B cell (primary cell): Measurements from ENCODE around the gene GBA2. TPM values are rescaled to one million over a fixed set of nuclear protein-coding genes. Genes with fewer than 3 reads are reported as not detected.

Source experiments
- ATAC-seq: fragments of 200-7000 bp; cut with Tn5 transposase; one replicate; pipeline ENCODE4 v1.10.0; 2021; ENCODE audit warnings: low read depth, mild to moderate bottlenecking, moderate number of reproducible peaks, moderate library complexity
- CTCF ChIA-PET: fragments of 350-600 bp; sonication (Branson Sonifier 250); formaldehyde crosslinking; loops from one replicate; lab custom pipeline; 2021; ENCODE audit warnings: antibody characterized with exemption, inconsistent platforms; lab: Charles Lee
- POLR2A ChIA-PET: fragments of 350-600 bp; sonication (Branson Sonifier 250); formaldehyde crosslinking; loops from one replicate; lab custom pipeline; 2021; ENCODE audit warnings: antibody characterized with exemption; lab: Charles Lee
- DNase-seq: peaks from one replicate; pipeline ENCODE4 v3.0.0; 2013
- H2AFZ ChIP-seq: 2 replicates; pipeline ENCODE4 v1.6.1; 2012; ENCODE audit warnings: mild to moderate bottlenecking, low read depth, low read length; ENCODE audit not compliant: insufficient read depth, poor library complexity, severe bottlenecking
- H3K27ac ChIP-seq, 2 donors: 1 replicate in 1 of 2; 2 replicates in 1 of 2; pipeline ENCODE4 v1.5.1; 2012 to 2013; ENCODE audit warnings: low read length in 2 of 2, mild to moderate bottlenecking in 2 of 2, moderate library complexity in 1 of 2
- H3K27me3 ChIP-seq, 4 experiments: fragments of 200-600 bp in 1 of 4; sonication (generic) in 1 of 4; replicated peaks in 1 of 4; 1 replicate in 2 of 4; 2 replicates in 2 of 4; pipeline versions ENCODE4 v1.6.1 to v1.7.0; 2013 to 2016; ENCODE audit warnings: low read length in 3 of 4, mild to moderate bottlenecking in 2 of 4, mixed read lengths in 1 of 4, moderate library complexity in 1 of 4; ENCODE audit not compliant: insufficient read depth in 4 of 4, control insufficient read depth in 3 of 4; ENCODE audit errors: control extremely low read depth in 1 of 4
- H3K36me3 ChIP-seq, 2 experiments: replicated peaks in 1 of 2; 1 replicate in 1 of 2; 2 replicates in 1 of 2; pipeline versions ENCODE4 v1.6.1 to v1.7.1; 2013; ENCODE audit warnings: low read length in 1 of 2; ENCODE audit not compliant: insufficient read depth in 2 of 2, control insufficient read depth in 1 of 2; ENCODE audit errors: control extremely low read depth in 1 of 2, extremely low read depth in 1 of 2
- H3K4me1 ChIP-seq, 2 donors: fragments of 200-600 bp in 1 of 2; sonication (generic) in 1 of 2; 1 replicate in 1 of 2; 2 replicates in 1 of 2; pipeline versions ENCODE4 v1.5.1 to v1.6.1; 2013 to 2017; ENCODE audit warnings: low read length in 2 of 2; ENCODE audit not compliant: control insufficient read depth in 2 of 2, insufficient read depth in 2 of 2
- H3K4me2 ChIP-seq: replicated peaks from 2 replicates; pipeline ENCODE3; 2012; ENCODE audit warnings: mild to moderate bottlenecking, low read depth, low read length; ENCODE audit not compliant: poor library complexity, severe bottlenecking
- H3K4me3 ChIP-seq, 5 experiments: fragments of 200-600 bp in 1 of 5; sonication (generic) in 1 of 5; 1 replicate in 3 of 5; 2 replicates in 2 of 5; pipeline versions ENCODE4 v1.5.1 to v1.7.0; 2011 to 2016; ENCODE audit warnings: low read length in 4 of 5, mild to moderate bottlenecking in 4 of 5, low read depth in 2 of 5, control low read depth in 1 of 5, moderate library complexity in 1 of 5; ENCODE audit not compliant: insufficient read depth in 1 of 5; ENCODE audit errors: control extremely low read depth in 1 of 5, extremely low read depth in 1 of 5
- H3K79me2 ChIP-seq: fragments of 200-600 bp; sonication (generic); one replicate; pipeline ENCODE4 v1.6.0; 2016; ENCODE audit warnings: low read length; ENCODE audit not compliant: control insufficient read depth, insufficient read depth
- H3K9ac ChIP-seq: fragments of 200-600 bp; sonication (generic); 2 replicates; pipeline ENCODE4 v1.6.1; 2017; ENCODE audit warnings: mild to moderate bottlenecking, low read length, moderate library complexity
- H3K9me3 ChIP-seq, 3 donors: one replicate each; pipeline versions ENCODE4 v1.6.1 to v1.7.1; 2013; ENCODE audit warnings: low read length in 2 of 3; ENCODE audit not compliant: control insufficient read depth in 2 of 3, insufficient read depth in 1 of 3; ENCODE audit errors: control extremely low read depth in 1 of 3
- H4K20me1 ChIP-seq: 2 replicates; pipeline ENCODE4 v1.6.0; 2012; ENCODE audit warnings: mild to moderate bottlenecking, low read length; ENCODE audit not compliant: insufficient read depth, control insufficient read depth, poor library complexity, severe bottlenecking
- H3K27ac Mint-ChIP-seq: one replicate; pipeline ENCODE4 v1.8.0; 2021; ENCODE audit warnings: mixed read lengths
- H3K27me3 Mint-ChIP-seq: one replicate; pipeline ENCODE4 v1.8.0; 2021; ENCODE audit warnings: mixed read lengths
- H3K4me1 Mint-ChIP-seq: one replicate; pipeline ENCODE4 v1.8.0; 2021; ENCODE audit warnings: mixed read lengths
- H3K4me3 Mint-ChIP-seq: one replicate; pipeline ENCODE4 v1.8.0; 2021; ENCODE audit warnings: mixed read lengths
- H3K9me3 Mint-ChIP-seq: one replicate; pipeline ENCODE4 v1.8.0; 2022; ENCODE audit warnings: mixed read lengths; ENCODE audit not compliant: insufficient read depth
- CTCF ChIP-seq: fragments of 200-600 bp; IDR thresholded peaks from one replicate; pipeline ENCODE4 v1.8.0; 2022; ENCODE audit warnings: antibody characterized with exemption, mild to moderate bottlenecking
- EZH2 ChIP-seq: IDR thresholded peaks from 2 replicates; pipeline ENCODE4 v1.6.1; 2012; ENCODE audit warnings: borderline replicate concordance, low read depth, mild to moderate bottlenecking, moderate library complexity, low read length; ENCODE audit not compliant: insufficient read depth, poor library complexity, severe bottlenecking
- WGBS: methylation state at CpG from one replicate; pipeline ENCODE4 v1.1.5; 2013; ENCODE audit warnings: missing lambda C conversion rate; ENCODE audit not compliant: insufficient coverage; 5-methylcytosine and 5-hydroxymethylcytosine counted together
- intact Hi-C: fragments of 100-400 bp; cut with micrococcal nuclease; formaldehyde crosslinking; loops from one replicate; pipeline ENCODE4 v1.10.0; 2022
- polyA plus RNA-seq: library from polyadenylated mRNA; depleted of rRNA; stranded (reverse); fragments of >200 nt; gene quantifications from 2 replicates; pipeline ENCODE4 v1.2.3, GENCODE V29; 2012
- total RNA-seq, 2 donors: library from RNA; stranded (reverse); fragments of 120-200 nt in 1 of 2; gene quantifications; 1 replicate in 1 of 2; 2 replicates in 1 of 2; pipeline versions ENCODE4 v1.2.3 to v1.2.4, GENCODE V29; 2013 to 2022

GBA2 gene
- total and polyA plus RNA-seq, 2 donors (not counting 1 experiment from before 2014, with no cell fraction given): 114 to 137 TPM

- H3K4me3 Mint-ChIP-seq: no peak overlapping the region
- Histone ChIP-seq H3K9me3 (no peaks in the 10 kb centered on the region), H4K20me1 (peaks cover 12% of the 10 kb centered on the region), H3K4me1 (no peaks in the 10 kb centered on the region), H3K27ac (no peak overlapping the region), H3K4me3 (no peak overlapping the region), H3K9ac (no peak overlapping the region), H3K79me2 (peaks cover 33% of the 10 kb centered on the region), H2AFZ (no peak overlapping the region), H3K36me3 (peaks cover 7 to 91% of the 10 kb centered on the region in 2 experiments), H3K4me2 (no peak overlapping the region), H3K27me3 (no peaks in the 10 kb centered on the region)
- H3K9me3 Mint-ChIP-seq: no peaks in the 10 kb centered on the region
- POLR2A ChIA-PET: no interaction called here
- 100% methylated on average over 1 of the region's 7 CpGs for WGBS
- H3K4me1 Mint-ChIP-seq: no peaks in the 10 kb centered on the region
- ATAC-seq: no peak
- no peak for TF ChIP-seq EZH2
- TF ChIP-seq CTCF: no peak
- intact Hi-C loops: no loop called here
- DNase-seq: no peak
- CTCF ChIA-PET: interaction anchor here (1.1 to 20.4 kb wide), 5 partner anchors 16 to 111 kb away, joined by 3 to 195 read pairs (median 4); partner anchors contain the start of gene TPM2
- no peaks in the 10 kb centered on the region for H3K27me3 Mint-ChIP-seq
- H3K27ac Mint-ChIP-seq: peak overlapping the region; percentile 50
Observed at GRCh38 chr9:35710818-35711500, 38.1 kb downstream of the GBA2 start.

- CTCF ChIA-PET: interaction anchor here (0.7 to 20.4 kb wide), 3 partner anchors 13 to 44 kb away, joined by 3 to 195 read pairs (median 4); partner anchors contain the start of genes ARHGEF39 and TPM2
- peaks cover 2 to 92% of the 10 kb centered on the region in 2 experiments for H3K36me3 ChIP-seq
- Mint-ChIP-seq H3K27me3 (no peaks in the 10 kb centered on the region), H3K4me1 (no peaks in the 10 kb centered on the region), H3K27ac (no peak overlapping the region), H3K4me3 (no peak overlapping the region), H3K9me3 (no peaks in the 10 kb centered on the region)
- no peak overlapping the region for H3K9ac ChIP-seq
- peaks cover 18% of the 10 kb centered on the region for H4K20me1 ChIP-seq
- H3K4me1 ChIP-seq: no peaks in the 10 kb centered on the region
- H3K27ac ChIP-seq: no peak overlapping the region
- no peak overlapping the region for H3K4me2 ChIP-seq
- no peaks in the 10 kb centered on the region for H3K9me3 ChIP-seq
- WGBS: 100% methylated on average over 4 of the region's 4 CpGs
- DNase-seq (no peak), ATAC-seq (no peak)
- H3K4me3 ChIP-seq: no peak overlapping the region
- TF ChIP-seq CTCF (no peak), EZH2 (no peak)
- POLR2A ChIA-PET: no interaction called here
- H2AFZ ChIP-seq: no peak overlapping the region
- intact Hi-C loops: no loop called here
- H3K27me3 ChIP-seq: no peaks in the 10 kb centered on the region
- peaks cover 21% of the 10 kb centered on the region for H3K79me2 ChIP-seq
Observed at GRCh38 chr9:35708146-35708545, 40.9 kb downstream of the GBA2 start.
